Pons (tissue), 1 donor: Measurements from ENCODE around the gene MMEL1.
"Not testable (repeated sequence)": the region's sequence is repeated elsewhere in the genome, so short reads cannot be mapped to it uniquely, and the experiment has no call there.

Source experiments
- DNase-seq: peaks from one replicate; pipeline ENCODE4 v3.0.0-alpha.2; 2016; ENCODE audit warnings: low spot score

MMEL1 gene

DNA sequence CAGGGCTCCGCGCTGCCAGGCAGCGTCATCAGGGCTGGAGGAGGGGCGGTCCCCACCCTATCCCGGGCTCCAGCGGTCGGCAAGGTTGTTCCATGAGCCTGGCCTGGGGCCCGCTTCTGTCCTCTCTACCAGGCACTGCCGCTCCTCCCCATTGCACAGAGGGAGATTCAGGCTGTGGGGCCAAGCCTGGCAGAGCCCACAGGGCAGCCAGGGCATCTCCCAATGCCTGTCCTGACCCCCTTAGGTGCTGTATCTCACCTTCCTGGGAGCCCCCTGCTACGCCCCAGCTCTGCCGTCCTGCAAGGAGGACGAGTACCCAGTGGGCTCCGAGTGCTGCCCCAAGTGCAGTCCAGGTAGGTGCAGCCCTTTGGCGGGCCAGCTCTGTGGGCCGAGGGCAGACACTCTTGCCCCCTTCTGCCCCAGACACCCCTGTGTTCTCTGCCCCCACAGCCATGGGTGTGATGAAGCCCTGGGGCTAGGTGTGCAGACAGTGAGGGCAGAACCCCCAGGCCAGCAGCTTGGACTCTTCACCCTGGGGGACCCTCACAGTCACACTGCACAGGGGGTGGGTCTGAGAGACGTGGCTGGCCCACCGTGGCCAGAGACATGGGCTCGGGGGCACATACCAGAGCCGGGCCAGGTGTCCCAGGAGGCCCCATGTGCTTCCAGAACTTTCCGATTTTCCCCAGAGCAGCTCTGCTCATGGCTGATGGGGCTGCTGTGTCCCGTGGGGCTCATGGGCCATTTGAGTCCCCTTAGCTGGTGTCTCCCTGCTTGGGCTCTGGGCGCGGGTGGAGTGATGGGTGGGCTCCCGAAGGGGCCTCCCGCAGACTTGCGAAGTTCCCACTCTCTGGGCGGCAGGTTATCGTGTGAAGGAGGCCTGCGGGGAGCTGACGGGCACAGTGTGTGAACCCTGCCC lies 75.1 kb downstream of the MMEL1 start:
- DNase-seq = no peak

DNA sequence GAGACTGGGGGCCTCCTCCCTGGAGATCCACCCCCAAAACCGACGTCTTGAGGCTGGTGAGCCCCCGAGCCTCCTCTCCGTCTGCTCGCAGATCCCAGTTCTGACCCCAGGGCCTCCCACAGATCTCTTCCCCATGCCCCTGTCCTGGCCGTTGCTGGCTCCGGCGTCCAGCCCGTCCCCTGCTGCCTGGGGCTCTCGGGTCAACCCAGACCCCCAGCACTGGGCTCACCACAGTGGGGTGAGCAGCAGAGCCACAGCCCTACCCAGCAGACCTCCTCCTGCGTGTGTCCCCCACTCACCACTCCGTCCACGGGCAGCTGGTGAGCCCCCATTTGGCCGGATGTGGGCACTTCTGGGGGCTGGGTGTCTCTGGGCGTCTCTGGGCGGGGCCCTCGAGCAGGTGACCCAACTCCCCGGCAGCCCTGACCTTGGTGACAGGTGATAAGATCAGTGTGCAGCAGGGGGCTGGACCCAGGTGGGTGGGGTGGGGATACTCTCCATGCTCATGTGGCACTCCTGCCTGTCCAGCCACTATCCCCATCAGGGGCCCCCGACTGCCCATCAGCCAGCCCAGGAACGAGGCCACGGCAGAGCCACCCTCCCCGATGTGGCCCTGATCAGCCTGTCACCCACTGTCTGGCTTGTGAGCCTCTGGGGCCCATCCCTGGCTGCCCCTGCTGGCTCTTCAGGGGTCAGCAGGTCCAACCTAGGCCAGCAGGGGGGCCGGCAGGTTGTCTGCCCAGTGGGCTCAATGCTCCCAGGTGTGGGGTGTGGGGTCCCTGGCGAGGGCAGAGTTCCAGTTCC lies 75.9 kb downstream of the MMEL1 start:
- no peak for DNase-seq

DNA sequence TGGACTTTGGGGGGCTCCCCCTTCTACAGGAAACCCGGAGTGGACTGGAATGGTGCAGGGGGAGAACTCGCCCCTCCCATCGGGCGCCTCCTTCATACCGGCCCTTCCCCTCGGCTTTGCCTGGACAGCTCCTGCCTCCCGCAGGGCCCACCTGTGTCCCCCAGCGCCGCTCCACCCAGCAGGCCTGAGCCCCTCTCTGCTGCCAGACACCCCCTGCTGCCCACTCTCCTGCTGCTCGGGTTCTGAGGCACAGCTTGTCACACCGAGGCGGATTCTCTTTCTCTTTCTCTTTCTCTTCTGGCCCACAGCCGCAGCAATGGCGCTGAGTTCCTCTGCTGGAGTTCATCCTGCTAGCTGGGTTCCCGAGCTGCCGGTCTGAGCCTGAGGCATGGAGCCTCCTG lies 76.5 kb downstream of the MMEL1 start, which contains the start of gene TNFRSF14:
Gene TNFRSF14, plus strand, starts transcription at position 95 of the 401 bp plus-strand sequence. Its CDS starts 294 bp downstream, at position 389.
- no peak for DNase-seq

DNA sequence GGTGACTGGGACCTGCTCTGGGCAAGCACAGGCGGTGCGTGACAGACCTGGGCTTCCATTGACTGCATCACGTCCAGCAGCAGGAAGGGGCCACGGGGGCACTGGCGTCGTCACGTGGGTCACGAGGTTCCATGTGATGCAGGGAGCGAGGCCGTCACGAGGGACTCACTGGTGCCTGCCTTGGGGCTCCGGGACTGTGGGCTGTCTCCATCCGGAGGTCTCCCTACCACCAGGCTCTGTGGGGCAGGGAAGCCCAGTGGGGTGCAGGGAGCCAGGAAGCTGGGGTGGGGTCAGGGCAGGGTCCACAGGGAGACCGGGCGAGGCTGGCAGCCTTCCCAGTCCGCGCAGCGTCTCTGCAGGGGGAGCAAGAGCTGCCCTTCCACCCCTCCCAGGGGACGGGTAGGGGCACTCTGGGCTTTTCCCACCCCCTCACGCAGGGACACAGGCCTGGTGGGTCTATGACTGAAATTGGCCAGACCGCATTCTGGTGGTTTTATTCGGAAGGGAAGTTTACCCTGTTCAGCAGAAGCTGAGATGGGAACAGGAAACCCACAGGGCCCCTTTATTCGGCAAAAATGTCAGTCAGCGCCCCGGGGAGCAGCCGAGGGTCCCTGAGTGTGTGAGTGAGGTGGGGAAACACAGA lies 77.1 kb downstream of the MMEL1 start:
- peak; percentile 50 for DNase-seq

DNA sequence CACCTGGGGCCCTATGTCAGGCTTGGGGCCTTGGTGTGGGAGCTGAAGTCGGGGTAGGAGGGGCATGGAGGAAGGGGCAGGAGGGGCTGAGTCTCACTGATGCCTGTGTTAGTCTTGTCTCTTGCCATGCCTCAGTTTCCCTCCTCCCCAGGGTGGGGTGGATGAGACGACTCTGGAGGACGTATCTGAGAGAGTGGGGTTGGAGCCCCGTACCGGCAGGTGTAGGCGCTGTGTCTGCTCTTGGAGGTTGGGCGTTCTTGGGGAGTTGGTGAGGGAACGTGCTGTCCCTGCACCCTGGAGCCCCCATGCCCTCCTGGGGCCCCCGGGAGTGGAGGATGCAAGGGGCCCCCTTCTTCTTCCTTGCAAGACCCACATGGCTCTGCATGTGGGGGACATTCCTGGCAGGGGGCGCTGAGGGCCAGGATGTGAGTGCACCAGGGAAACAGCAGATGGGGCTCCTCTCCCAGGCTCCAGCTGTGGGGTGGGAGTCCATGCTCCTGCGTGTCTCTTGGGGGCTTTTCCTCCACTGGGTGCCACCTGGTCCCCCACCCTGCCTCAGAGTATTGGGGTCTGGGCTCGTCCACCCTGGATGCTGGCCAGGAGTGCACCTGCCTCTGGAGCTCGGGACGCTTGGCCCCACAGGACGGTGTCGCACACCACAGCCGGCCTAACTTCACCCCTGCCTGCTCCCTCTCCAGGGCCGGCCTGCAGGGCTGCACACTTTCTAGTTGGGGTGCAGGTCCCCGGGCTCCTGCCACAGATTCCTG lies 78.0 kb downstream of the MMEL1 start:
- peak; percentile 30 for DNase-seq

DNA sequence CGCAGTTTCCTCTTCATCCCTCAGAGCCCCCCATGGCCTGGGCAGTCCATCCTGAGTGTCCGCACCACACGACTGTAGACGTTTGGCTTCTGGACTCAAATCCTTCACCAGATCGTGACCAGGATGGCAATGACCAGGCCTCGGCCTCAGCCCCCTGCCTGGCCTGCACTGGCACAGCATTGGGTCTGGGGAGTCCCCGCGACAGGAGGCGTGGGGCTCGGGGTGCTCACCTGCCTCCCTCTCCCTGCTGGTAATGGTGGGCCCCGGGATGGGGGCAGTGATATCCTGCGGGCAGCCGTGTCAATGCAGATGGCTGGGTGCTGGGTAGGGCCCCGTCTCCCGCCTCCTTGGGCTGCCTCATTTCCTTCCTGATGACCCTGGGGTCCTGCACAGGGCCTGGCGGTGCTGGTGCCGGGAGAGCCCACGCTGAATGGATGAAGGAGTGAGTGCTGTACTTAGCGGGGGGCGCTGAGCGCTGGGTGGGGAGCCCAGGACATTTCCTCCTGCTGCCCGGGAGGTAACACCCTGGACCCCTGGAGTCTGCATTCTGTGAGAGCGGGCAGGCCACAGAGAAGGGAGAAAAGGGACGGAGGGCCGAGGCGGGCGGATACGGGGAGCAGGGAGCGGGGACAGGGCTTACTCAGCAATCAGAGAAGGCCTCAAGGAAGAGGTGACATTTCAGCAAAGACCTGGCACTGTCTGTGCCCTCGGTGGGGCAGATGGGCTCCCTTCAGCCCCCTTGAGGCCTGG lies 78.8 kb downstream of the MMEL1 start:
- DNase-seq = no peak

DNA sequence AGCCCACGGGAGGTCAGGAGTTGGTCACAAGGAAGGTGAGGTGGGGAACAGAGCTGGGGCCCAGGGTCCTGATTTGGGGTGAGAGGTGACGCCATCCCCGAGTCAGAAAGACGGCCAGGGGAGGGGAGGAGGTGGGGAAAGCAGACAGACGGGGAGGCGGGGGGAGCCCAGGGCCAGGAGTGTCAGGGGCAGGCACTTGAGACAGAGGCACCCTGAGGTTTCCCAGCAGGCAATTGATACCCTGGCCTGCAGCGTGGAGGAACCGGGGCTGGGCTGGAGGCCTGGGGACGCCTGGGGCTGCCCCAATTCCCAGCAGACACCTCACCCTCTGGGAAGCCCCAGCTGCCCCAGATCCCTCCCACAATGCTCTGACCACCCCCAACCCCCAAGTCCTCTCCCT lies 79.7 kb downstream of the MMEL1 start:
- not testable (repeated sequence) for DNase-seq

DNA sequence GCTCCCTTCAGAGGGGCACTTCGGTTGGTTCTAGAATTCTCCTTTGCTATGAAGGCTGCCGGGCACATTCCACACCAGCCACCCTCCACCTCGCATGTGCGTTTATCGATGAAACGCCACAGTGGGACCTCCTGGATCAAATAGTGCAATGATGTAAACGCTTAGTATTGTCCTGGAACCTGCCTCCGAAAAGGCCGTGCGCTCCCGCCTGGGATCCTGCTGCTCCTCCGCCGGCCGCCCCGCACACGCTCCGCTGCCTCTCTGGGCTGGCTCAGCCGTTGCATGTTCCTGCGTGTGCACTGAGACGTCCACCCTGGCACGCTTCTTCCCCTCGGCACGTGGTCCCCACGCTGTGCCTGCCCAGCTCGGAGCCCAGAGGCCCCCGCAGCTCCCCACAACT lies 80.6 kb downstream of the MMEL1 start:
- DNase-seq = no peak

DNA sequence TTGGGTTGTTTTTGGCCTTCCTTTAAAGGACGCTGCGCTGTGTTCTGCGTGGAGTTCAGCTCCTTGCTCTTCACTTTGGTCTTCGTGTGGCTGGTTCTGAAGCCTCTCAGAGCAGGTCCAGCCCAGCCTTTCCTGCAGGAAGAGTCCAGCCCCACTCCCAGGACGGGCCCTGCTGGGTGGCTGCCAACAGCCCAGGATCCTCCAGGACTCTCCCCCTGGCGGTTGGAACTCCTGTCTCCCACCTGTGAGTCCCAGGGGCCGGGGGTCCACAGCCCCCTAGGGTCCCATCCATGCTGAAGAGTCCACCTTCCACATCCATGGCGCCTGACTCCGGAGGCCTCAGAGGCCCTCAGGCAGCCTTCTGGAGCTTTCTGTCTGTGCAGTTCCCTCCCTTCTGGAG lies 81.3 kb downstream of the MMEL1 start:
- DNase-seq = not testable (repeated sequence)

DNA sequence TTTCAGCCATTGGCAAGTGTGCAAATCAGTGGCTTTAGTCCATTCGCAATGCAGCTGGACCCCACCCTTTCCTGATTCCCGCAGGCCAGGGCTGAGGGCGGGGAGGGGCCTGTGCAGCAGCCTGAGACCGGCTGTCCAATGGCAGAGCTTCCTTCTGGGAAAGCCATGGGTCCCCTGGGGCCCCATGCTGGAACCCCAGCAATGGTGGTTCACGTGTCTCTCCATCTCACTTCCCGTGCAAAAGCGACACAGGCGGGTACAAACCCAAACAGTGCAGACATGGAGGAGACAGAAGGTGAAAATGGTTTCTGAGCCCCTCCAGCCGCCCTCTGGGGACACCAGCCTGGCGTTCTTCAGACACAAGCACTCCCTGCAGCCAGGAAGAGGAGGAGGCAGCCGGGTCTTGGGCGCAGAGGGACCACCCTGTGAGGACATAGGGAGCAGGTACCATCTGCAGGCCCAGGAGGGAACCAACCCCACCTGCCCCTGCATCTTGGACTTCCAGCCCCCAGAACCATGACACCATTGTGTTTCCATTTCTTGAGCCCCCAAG lies 82.4 kb downstream of the MMEL1 start:
- not testable (repeated sequence) for DNase-seq

DNA sequence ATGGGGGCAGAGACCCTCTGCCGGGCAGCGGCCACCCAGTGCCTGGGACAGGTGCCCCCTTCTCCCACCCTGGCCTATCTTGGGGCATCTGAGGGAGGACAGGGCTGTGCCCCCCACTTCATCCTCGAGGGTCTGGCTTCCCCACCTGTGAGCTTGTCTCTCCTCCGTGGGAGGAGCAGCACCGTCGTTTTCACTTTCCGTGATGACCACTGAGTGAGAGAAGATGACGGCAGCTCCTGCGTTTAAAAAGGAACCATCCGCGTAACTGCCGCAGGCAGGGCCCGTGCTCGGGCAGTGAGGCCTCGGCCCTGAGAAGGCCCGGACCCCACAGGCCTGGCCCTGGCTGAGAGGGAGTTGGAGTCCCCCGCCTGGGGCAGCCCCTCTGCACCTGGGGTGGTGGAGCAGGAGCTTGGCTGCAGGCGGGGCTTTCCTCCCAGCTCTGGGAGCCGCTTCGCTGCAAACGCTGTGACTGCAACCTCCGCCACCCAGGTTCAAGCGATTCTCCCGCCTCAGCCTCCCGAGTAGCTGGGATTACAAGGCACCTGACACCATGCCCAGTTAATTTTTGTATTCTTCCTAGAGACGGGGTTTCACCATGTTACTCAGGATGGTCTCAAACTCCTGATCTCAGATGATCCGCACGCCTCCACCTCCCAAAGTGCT lies 83.3 kb downstream of the MMEL1 start:
- not testable (repeated sequence) for DNase-seq

DNA sequence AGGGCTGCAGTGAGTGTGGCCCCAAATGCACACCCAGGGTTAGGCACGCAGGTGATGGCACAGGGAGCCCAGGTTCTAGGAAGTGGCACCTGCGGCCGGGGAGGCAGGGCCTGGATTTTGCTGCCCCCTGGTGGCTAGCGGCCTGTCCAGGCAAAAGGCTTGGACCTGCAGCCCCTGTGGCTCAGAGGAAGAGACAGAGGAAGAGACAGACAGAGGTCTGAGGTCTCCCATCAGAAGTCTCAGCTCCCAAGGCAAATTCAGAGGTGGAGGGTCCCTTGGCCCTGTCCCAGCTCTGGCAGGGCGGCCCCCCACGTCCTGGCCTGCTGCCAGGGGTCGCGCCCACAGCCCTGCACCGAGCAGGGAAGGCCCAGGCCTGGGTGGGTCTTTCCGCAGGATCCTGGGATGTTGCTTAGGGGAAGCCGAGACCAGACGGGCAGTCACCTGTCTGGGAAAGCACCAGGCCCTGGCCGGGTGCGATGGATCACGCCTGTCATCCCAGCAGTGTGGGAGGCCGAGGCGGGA lies 84.7 kb downstream of the MMEL1 start:
- peak; percentile 79 for DNase-seq

DNA sequence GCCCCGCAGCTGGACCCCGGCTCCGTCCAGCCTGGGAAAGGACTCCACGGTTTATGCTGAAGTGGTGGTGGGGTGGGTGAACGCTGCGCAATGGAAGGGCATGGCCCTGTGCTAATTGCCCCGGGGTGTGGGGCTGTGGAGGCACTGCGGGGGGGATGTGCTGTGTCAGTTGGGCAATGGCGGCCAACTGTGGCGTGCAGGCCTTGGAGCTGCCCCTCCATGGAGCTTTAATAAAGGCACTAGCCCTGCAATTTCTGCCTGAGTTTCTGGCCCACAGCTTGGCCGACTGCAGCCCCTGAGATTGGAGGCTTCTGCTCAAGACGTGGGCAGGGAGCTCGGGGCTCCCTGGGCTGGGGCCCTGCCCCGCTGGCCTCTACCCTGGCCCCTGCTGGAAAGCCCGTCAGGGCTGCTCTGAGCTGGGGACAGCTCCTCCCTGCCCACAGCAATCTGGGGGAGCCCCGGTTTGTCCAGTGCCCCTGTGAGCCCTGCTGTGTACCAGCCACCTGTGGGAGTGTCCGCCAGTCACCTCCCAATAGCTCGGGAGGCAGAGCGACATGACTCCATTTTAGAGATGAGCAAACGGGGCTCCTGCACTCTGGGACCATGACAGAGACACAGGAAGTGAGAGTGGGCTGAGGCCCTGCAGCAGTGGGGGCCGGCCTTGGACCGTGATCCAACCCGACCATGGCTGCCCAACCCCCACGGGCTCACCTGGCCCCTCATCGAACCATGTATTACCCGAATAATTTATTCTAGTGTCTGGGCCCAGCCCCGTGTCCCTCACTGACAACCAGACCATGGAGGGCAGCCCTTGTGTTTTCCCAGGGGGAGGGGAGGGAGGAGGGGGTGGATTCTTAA lies 85.4 kb downstream of the MMEL1 start:
- DNase-seq = no peak

DNA sequence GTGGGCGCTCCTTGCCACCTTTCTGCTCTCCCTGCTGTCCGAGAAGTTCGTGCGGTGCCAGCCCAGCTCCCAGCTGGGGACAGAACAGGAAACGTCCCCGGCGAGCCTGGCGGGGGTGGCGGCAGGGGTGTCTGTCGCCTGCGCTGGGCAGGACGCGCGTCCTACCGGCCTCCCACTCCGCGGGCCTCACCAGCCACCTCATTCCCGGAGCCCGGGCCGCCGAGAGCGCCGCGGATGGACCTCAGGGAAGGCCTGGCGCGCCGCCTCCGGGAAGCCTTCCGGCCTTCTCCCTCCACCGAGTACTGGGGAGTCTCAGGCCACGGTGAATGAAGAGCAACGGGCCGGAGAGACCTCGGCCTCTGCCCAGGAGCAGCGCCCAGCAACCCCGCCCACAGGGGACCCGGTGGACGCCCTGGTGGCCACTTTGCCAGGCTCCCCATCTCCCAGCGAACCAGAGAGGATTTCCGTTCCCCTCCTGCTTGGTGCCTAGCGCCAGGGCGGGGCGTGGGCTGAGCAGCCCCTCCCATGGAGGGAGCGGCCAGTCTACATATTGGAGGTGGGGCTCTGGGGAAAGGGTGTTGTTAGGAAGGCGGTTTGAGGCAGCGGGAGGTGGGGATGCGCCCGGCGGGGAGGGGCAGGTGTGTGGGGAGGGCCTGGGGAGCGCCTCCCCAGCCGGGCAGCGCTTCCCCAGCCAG lies 86.2 kb downstream of the MMEL1 start:
- DNase-seq = peak; percentile 74

DNA sequence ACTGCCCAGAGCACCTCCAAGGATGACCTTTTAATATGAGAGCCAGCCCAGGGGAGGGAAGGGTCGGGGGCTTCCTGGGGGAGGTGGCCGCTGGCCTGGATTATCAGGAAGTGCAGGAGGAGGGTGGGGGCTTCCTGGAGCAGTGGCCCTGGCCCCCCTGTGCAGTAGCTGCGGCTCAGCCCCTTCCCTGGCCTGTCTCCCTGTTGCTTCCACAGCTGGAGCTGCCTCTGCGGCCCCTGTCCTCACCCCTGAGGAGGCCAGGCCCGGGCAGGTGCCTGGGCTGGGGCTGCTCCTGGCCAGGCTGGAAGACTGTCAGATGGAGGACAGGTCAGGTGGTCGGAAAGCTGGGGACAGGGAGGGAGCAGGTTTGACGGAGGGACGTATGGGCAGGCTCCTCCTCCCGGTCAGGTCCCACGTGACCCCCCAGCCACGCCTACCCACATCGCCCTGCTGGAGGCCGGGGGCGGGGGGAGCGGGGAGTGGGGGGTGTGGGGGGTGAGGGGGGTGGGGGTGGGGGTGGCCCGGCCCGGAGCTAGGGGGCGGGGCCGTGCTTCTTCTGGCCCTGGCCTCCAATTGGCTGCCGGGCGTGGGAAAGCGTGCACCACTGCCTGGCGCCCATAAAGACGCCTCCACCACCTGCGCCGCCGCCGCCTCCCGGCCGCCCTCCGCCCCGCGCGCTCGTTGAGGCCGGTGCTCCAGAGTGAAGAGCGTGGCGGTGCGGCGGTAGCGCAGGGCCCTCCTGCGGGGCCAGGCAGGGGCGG lies 86.9 kb downstream of the MMEL1 start:
- DNase-seq = peak; percentile 84

DNA sequence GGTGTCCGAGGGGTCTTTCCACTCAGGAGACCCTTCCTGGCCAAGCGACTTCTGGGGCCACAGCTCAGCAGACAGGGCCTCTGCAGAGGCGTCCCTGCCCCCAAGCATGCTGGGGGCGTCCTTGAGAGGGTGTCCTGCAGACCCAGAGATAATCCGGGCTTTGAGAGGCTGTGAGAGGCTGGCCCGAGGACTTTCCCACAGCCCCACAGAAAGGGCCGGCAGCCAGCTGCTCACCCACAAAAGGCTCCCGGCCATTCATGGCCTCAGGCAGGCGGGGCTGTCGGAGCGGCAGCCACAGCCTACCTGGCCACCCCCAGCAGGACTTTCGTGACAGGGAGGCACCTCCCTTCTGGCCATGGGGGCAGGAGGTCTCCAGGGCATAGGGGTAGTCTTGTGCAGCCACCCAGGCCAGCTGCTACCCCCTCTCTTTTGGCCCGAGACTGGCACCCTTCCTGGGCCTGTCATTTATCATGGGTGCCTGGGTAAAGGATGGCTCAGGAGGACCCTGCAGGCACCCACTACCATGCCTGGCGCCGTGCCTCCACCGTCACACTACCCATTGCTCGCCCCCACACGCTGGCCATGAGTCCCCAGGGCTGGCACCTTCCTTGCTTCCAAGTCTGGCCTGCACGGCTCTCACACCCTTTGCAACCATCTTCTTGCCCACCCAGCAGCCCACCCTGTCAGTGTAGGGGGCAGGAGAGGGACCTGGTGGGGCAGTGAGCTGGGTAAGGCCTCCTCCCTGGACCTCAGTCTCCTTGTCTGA lies 87.8 kb downstream of the MMEL1 start:
- no peak for DNase-seq
